ENCODE measurements around the gene ARSD. TPM values are rescaled to one million over a fixed set of nuclear protein-coding genes. Genes with fewer than 3 reads are reported as not detected.

ARSD gene
- total RNA-seq, 1 experiment from 2014 or later, result 10.3 TPM

DNA sequence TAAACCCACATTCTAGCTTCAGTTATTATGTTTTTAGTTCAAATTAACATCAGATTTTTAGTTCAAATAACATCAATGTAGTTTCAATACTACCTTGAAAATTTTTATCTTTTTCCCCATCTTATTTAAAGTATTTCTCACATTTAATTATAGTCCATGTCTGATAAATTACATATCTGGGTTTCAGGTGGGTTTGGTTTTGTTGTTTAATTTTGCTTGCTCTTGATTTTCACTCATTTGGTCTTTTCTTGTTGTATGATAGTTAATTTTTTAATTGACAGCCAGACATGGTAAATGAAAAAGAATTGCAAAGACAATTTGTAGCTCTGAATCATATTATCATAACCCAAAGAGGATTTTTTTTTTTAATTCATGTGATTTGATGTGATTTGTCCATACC, 58.5 kb downstream of the ARSD start:
- no peaks in the 10 kb centered on the region for H3K27me3 Mint-ChIP-seq (ENCODE audit: low read depth)
- Histone ChIP-seq H3K4ac (ENCODE audit: low read depth, low read length) (no peak overlapping the region), H3K27ac (ENCODE audit: insufficient read length, low read depth, low read length) (no peak overlapping the region)

More for the DNA sequence above, 58.5 kb downstream of the ARSD start:
- Mint-ChIP-seq H3K4me3 (no peak overlapping the region), H3K27ac (no peak overlapping the region), H3K4me1 (peaks cover 11 to 13% of the 10 kb centered on the region in 2 experiments), H3K9me3 (peaks cover 5 to 10% of the 10 kb centered on the region in 2 experiments; a peak in 3 of 5 replicates), H3K36me3 (ENCODE audit: insufficient read depth in 1 of 3, low read depth in 3 of 3) (peaks cover 42 to 65% (median 62%) of the 10 kb centered on the region in 3 experiments)
- TF ChIP-seq, protein P1, sequence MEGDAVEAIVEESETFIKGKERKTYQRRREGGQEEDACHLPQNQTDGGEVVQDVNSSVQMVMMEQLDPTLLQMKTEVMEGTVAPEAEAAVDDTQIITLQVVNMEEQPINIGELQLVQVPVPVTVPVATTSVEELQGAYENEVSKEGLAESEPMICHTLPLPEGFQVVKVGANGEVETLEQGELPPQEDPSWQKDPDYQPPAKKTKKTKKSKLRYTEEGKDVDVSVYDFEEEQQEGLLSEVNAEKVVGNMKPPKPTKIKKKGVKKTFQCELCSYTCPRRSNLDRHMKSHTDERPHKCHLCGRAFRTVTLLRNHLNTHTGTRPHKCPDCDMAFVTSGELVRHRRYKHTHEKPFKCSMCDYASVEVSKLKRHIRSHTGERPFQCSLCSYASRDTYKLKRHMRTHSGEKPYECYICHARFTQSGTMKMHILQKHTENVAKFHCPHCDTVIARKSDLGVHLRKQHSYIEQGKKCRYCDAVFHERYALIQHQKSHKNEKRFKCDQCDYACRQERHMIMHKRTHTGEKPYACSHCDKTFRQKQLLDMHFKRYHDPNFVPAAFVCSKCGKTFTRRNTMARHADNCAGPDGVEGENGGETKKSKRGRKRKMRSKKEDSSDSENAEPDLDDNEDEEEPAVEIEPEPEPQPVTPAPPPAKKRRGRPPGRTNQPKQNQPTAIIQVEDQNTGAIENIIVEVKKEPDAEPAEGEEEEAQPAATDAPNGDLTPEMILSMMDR (conservative IDR thresholded peaks at IDR 0.05), result no peak
- no peak for DNase-seq
- no peak overlapping the region for H4K5ac ChIP-seq (ENCODE audit: insufficient read length, low read depth, low read length)
- H3K4me1 ChIP-seq (ENCODE audit: insufficient read depth, low read length), result no peaks in the 10 kb centered on the region
- no peak overlapping the region for H3K4me2 ChIP-seq (ENCODE audit: insufficient read depth, insufficient read length, low read length)
- H4K20me1 ChIP-seq (ENCODE audit: control insufficient read depth, insufficient read depth, insufficient read length), result no peaks in the 10 kb centered on the region
- no peak overlapping the region for H3K9ac ChIP-seq (ENCODE audit: extremely low read depth, insufficient read length, low read length)
- no peak overlapping the region for H3K23ac ChIP-seq (ENCODE audit: insufficient read length, low read depth, low read length)
- H3K79me1 ChIP-seq (ENCODE audit: insufficient read depth, low read depth, low read length, poor library complexity, severe bottlenecking), result no peaks in the 10 kb centered on the region
- no peaks in the 10 kb centered on the region for H3K9me3 ChIP-seq (ENCODE audit: control insufficient read depth, low read depth, low read length)
- no peak overlapping the region for H2BK12ac ChIP-seq (ENCODE audit: insufficient read length, low read depth, low read length)
- H3K79me2 ChIP-seq (ENCODE audit: insufficient read depth, low read length), result no peaks in the 10 kb centered on the region
- no peak overlapping the region for H4K8ac ChIP-seq (replicated peaks; ENCODE audit: insufficient read length, low read depth, low read length)
- H4K91ac ChIP-seq (ENCODE audit: insufficient read length, low read depth, low read length), result no peak overlapping the region
- no peak overlapping the region for H2AFZ ChIP-seq (ENCODE audit: low read length)
- H2BK5ac ChIP-seq (ENCODE audit: insufficient read length, low read length), result no peak overlapping the region
- H3K18ac ChIP-seq (ENCODE audit: insufficient read length, low read depth, low read length), result no peak overlapping the region
- no peak overlapping the region for H2BK20ac ChIP-seq (ENCODE audit: low read depth, low read length, poor library complexity, severe bottlenecking)
- no peak overlapping the region for H2BK15ac ChIP-seq (ENCODE audit: low read depth, low read length)
- no peak overlapping the region for H2BK120ac ChIP-seq (ENCODE audit: low read depth, low read length, poor library complexity, severe bottlenecking)
- no peak overlapping the region for H2AK5ac ChIP-seq (ENCODE audit: insufficient read length, low read length)
- no peak overlapping the region for H3K14ac ChIP-seq (ENCODE audit: insufficient read depth, low read length)
- H3T11ph ChIP-seq (ENCODE audit: low read length), result no peak overlapping the region
- no peak overlapping the region for H3K56ac ChIP-seq (ENCODE audit: insufficient read length, low read depth, low read length)
- H3K23me2 ChIP-seq (ENCODE audit: insufficient read length, low read depth, low read length, poor library complexity, severe bottlenecking), result no peaks in the 10 kb centered on the region
- H3K27me3 ChIP-seq (ENCODE audit: insufficient read depth, low read length), result no peaks in the 10 kb centered on the region
